K562 (cell line): Measurements from ENCODE around the gene NOTO. TPM values are rescaled to one million over a fixed set of nuclear protein-coding genes. Genes with fewer than 3 reads are reported as not detected.

Experiments
- ARID2 ChIP-seq: fragments of 450-650 bp; IDR thresholded peaks from 2 replicates; pipeline ENCODE4 v1.6.1; 2017; ENCODE audit warnings: antibody characterized with exemption, mild to moderate bottlenecking
- CTCFL ChIP-seq: IDR thresholded peaks from 2 replicates; pipeline ENCODE4 v1.6.1; 2011; ENCODE audit warnings: borderline replicate concordance, low read depth, mild to moderate bottlenecking, moderate library complexity, low read length; ENCODE audit not compliant: insufficient read depth, poor library complexity, severe bottlenecking
- DEAF1 ChIP-seq: fragments of 450-650 bp; formaldehyde crosslinking; IDR thresholded peaks from 2 replicates; pipeline ENCODE4 v1.4.0; 2020; ENCODE audit warnings: mild to moderate bottlenecking, moderate library complexity
- DPF2 ChIP-seq: fragments of 450-650 bp; IDR thresholded peaks from 2 replicates; pipeline ENCODE4 v1.6.1; 2016
- ETV5 ChIP-seq: sonication (generic); formaldehyde crosslinking; IDR thresholded peaks from 2 replicates; pipeline ENCODE4 v1.4.0; 2020; ENCODE audit warnings: low read depth, mild to moderate bottlenecking, missing genetic modification reagents
- GTF2F1 ChIP-seq: IDR thresholded peaks from 2 replicates; pipeline ENCODE4 v1.6.1; 2011; ENCODE audit warnings: low read depth, low read length, improper control_type of control experiment
- MXI1 ChIP-seq: IDR thresholded peaks from 2 replicates; pipeline ENCODE4 v1.6.1; 2011; ENCODE audit warnings: low read depth, mild to moderate bottlenecking, improper control_type of control experiment, low read length
- PTBP1 ChIP-seq: fragments of 200-400 bp; formaldehyde crosslinking; IDR thresholded peaks from 2 replicates; pipeline ENCODE4 v1.6.1; 2017; ENCODE audit warnings: low read depth, low read length
- ZBTB40 ChIP-seq, 2 experiments: fragments of 450-650 bp in 1 of 2; sonication (generic) in 1 of 2; formaldehyde crosslinking in 1 of 2; IDR thresholded peaks; 2 replicates each; pipeline versions ENCODE4 v1.7.1 to v1.9.0; 2016 to 2022; ENCODE audit warnings: inconsistent platforms in 1 of 2, mild to moderate bottlenecking in 1 of 2, missing genetic modification reagents in 1 of 2
- ZNF398 ChIP-seq: fragments of 250-450 bp; sonication (Bioruptor Pico); IDR thresholded peaks from 2 replicates; pipeline ENCODE4 v1.8.0; 2021; ENCODE audit warnings: moderate library complexity, mild to moderate bottlenecking, inconsistent platforms
- ZNF76 ChIP-seq: fragments of 250-450 bp; sonication (Bioruptor Pico); IDR thresholded peaks from 2 replicates; pipeline ENCODE4 v1.4.0; 2020; ENCODE audit warnings: mild to moderate bottlenecking, moderate library complexity, borderline replicate concordance
- polyA plus RNA-seq, 8 experiments: library from polyadenylated mRNA; depleted of rRNA in 4 of 8; stranded (reverse) in 5 of 8; unstranded in 3 of 8; fragments of >200 nt; fragmentation: Nextera tagmentation in 2 of 8; fragmentation: Illumina TruSeq in 1 of 8; extraction: Ambion mirVana in 2 of 8; extraction: Trizol in 1 of 8; gene quantifications; 2 replicates each; pipeline versions ENCODE4 v1.2.1 to v1.2.3, GENCODE V29; 2011 to 2014; ENCODE audit warnings: inconsistent platforms in 1 of 8, missing spikeins in 1 of 8
- total RNA-seq, 7 experiments: library from RNA; depleted of rRNA in 6 of 7; stranded (reverse); fragments of >200 nt in 6 of 7; fragmentation: Illumina TruSeq in 2 of 7; extraction: Trizol in 2 of 7; gene quantifications; 2 replicates each; pipeline versions ENCODE4 v1.2.1 to v1.2.3, GENCODE V29; 2011 to 2021; ENCODE audit warnings: low replicate concordance in 1 of 7

Gene NOTO
- total and polyA plus RNA-seq, 9 of the 15 experiments (the other 6 are each of a cell fraction or from before 2014, with no cell fraction given), result not detected

GRCh38 chr2:73176881-73177644 is 25.3 kb upstream of the NOTO start (continued):
- 0 out of 2 replicates have a peak, but pooled peaks have one; percentile 43 for TF ChIP-seq ZBTB40 (IDR thresholded peaks at IDR 0.05)
- TF ChIP-seq ZBTB40 (CRISPR knock-in tag; IDR thresholded peaks at IDR 0.05), result no peak
- no peak for TF ChIP-seq GTF2F1
- no peak for TF ChIP-seq MXI1
- TF ChIP-seq ZNF76 (CRISPR knock-in tag), result no peak
- TF ChIP-seq CTCFL, result peak; percentile 34
- TF ChIP-seq PTBP1, result no peak
- TF ChIP-seq ETV5 (CRISPR knock-in tag), result peak; percentile 60; the same call in 1 of the 2 replicates
- peak; percentile 43; the same call in 1 of the 2 replicates for TF ChIP-seq DPF2
- peak; percentile 87 for TF ChIP-seq ARID2
- TF ChIP-seq ZNF398, result no peak
- peak; percentile 95 for TF ChIP-seq DEAF1 (CRISPR knock-in tag)
